ENCODE results near the gene CLEC18A.
"Not testable (repeated sequence)": the region's sequence is repeated elsewhere in the genome, so short reads cannot be mapped to it uniquely, and the experiment has no call there.

CLEC18A gene

GRCh38 chr16:69965661-69966054 is 14.5 kb downstream of the CLEC18A start:
- DNase-seq, result not testable (repeated sequence)

GRCh38 chr16:69967688-69968087 is 16.6 kb downstream of the CLEC18A start:
- DNase-seq, result not testable (repeated sequence)

GRCh38 chr16:69968125-69968524 is 17.0 kb downstream of the CLEC18A start:
- DNase-seq, result not testable (repeated sequence)

GRCh38 chr16:69969657-69970056 is 18.5 kb downstream of the CLEC18A start:
- DNase-seq, result not testable (repeated sequence)

DNA sequence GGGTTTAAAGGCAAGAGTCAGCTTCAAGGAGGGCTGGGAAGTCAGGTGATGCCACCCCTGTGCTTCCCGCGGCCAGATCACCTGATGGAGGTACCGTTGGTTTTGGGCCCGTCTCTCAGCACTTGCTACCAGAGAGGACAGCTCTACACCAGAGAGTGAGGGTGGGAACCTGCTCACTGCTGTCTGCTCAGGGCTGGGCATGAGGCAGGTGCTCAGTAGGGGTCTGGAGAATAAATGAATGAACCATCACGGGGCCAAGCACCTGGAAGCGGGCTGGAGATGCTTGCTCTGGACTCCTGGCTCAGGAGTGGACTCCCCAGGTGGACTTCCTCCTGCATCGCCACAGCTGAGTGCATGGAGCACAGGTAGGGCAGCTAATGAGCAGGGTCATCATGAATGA is 21.0 kb downstream of the CLEC18A start:
- DNase-seq, result not testable (repeated sequence)

DNA sequence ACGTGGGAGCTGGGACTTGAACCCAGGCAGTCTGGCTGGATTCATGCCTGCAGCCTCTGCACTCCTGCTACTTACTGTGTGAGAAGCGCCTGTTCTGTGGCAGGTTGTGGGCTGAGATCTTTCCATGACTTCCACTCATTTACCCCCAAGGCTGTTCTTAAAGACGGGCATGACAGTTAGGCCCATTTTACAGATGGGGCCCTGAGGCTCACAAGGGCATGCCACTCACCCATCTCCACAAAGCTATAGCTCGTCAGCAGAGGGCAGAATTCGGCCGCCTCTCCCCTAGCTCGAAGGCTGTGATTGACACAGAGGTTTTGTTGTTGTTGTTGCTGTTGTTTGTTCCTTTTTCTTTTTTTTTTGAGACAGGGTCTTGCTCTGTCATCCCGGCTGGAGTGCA is 21.8 kb downstream of the CLEC18A start:
- not testable (repeated sequence) for DNase-seq

GRCh38 chr16:69985196-69985595 is 34.1 kb downstream of the CLEC18A start:
- DNase-seq, result not testable (repeated sequence)

DNA sequence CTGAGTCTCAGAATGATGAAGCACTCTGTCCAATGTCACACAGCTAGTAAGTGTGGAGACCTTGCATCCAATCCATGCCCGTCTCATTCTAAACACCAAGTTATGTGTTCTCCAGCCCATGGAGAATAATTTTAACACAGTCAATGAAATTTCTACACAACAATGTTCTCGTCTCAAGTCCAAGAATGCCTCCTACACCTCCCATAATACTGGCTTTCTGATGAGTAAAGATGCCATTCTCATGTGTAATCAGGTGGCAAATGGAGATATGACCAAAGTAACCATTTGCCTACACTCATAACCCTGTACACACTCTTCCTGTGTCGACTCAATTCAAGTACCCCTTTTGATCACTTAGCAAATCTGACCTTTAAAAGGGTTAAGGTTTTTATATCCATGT is 46.8 kb downstream of the CLEC18A start:
- not testable (repeated sequence) for DNase-seq

GRCh38 chr16:69999801-70000200 is 48.7 kb downstream of the CLEC18A start:
- not testable (repeated sequence) for DNase-seq

DNA sequence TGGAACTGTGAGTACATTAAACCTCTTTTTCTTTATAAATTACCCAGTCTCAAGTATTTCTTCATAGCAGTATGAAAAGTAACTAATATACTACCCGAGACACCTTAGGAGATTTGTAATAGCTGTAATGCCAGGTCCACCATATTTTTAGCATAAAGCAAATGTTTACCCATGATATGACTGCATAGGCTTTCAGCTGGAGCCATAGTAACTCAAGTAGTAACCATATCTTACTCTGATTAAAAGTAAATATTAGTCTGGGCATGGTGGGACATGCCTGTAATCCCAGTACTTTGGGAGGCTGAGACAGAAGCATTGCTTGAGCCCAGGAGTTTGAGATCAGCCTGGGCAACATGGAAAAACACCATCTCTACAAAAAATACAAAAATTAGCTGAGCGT is 52.4 kb downstream of the CLEC18A start:
- DNase-seq, result not testable (repeated sequence)

DNA sequence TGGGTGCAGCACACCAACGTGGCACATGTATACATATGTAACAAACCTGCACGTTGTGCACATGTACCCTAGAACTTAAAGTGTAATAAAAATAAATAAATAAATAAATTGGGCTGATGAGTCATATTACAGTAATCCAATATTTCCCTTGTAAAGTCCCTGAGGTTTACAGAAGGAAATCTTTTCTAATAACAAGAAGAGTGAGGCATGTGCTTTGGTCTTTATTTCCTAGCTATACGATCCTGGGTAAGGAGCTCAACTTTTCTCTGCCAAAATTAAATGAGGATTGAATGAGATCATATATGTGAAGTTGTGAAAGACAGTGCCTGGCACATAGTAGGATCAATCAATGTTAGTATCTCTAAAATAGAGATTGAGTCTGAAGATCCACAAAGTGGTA is 57.5 kb downstream of the CLEC18A start:
- not testable (repeated sequence) for DNase-seq

DNA sequence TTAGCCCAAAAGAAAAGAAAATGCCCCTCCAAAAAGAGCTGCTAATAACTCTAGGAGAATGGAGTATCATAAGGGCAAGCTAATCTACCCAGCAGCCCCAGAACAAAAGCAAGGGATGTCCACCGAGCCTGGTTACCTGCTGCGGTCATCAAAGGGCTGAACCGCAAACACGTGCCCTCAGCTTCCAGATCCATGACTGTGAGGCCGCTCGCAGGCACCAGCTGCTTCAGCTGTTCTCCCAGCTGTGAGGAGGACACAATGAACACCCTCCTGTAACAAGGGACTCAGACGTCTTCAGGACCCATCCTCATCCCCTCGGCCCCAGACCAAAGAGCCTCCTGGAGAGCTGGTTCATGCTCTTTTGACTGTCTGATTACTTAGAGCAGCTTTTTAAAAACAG is 59.5 kb downstream of the CLEC18A start:
- DNase-seq, result not testable (repeated sequence)

GRCh38 chr16:70011120-70011519 is 60.0 kb downstream of the CLEC18A start:
- not testable (repeated sequence) for DNase-seq

- DNase-seq, result not testable (repeated sequence)
These were observed 61.2 kb downstream of the CLEC18A start for GRCh38 chr16:70012354-70012753.

- DNase-seq, result not testable (repeated sequence)
These were observed 61.8 kb downstream of the CLEC18A start for GRCh38 chr16:70012951-70013350.
